GM20000 (cell line): Measurements from ENCODE around the gene CACNA2D4.
"Not testable (repeated sequence)": the region's sequence is repeated elsewhere in the genome, so short reads cannot be mapped to it uniquely, and the experiment has no call there.

Experiments used
- DNase-seq: peaks from one replicate; pipeline ENCODE4 v3.0.0; 2012; ENCODE audit warnings: low spot score
- TF ChIP-seq, protein P1 (sequence below): IDR thresholded peaks from 2 replicates; pipeline ENCODE4 v1.5.1; 2012; ENCODE audit warnings: mild to moderate bottlenecking, control low read depth; ENCODE audit errors: extremely low read depth, missing control alignments

Gene CACNA2D4

DNA sequence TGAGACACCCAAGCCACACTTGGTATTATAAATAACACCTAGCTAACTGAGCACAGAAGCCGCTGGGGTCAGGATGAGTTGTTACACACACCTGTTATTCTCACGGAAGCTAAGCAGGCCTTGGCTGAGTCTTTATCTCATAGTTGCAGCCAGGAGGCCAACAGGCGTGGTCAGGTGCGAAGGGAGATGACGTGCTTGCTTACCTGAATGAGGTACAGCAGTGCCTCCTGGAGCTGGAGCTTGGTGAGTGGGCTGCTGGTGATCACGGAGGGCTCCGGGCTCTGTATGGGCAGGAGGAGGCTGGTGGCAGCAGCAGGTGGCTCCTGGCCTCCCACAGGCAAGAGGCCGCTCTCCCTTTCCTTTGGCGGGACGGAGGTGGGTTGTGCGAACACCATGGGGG is 30.4 kb upstream of the CACNA2D4 start:
- no peak for DNase-seq
- TF ChIP-seq, protein P1, sequence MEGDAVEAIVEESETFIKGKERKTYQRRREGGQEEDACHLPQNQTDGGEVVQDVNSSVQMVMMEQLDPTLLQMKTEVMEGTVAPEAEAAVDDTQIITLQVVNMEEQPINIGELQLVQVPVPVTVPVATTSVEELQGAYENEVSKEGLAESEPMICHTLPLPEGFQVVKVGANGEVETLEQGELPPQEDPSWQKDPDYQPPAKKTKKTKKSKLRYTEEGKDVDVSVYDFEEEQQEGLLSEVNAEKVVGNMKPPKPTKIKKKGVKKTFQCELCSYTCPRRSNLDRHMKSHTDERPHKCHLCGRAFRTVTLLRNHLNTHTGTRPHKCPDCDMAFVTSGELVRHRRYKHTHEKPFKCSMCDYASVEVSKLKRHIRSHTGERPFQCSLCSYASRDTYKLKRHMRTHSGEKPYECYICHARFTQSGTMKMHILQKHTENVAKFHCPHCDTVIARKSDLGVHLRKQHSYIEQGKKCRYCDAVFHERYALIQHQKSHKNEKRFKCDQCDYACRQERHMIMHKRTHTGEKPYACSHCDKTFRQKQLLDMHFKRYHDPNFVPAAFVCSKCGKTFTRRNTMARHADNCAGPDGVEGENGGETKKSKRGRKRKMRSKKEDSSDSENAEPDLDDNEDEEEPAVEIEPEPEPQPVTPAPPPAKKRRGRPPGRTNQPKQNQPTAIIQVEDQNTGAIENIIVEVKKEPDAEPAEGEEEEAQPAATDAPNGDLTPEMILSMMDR: no peak

- no peak for DNase-seq
- TF ChIP-seq, protein P1: no peak
Observed at GRCh38 chr12:1947081-1947480, 28.6 kb upstream of the CACNA2D4 start.

DNA sequence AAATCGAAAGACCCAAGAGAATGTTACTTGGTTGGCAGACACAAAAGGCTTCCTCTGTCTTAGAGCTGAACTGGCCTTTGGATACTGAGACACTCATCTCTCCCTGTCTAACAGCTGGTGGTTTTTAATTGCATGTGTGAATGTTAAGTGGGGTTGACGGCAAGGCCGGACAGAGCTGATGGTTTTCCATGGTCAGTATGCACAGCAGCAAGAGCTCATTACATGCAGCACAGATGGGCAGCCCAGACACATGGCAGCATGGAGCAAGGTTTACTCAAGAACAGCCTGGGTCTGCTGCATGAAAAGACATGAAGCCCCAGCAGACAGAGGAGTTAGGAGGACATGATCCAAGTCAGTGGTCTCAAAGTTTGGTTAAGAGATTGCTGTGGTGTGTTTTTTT is 27.8 kb upstream of the CACNA2D4 start:
- DNase-seq: no peak
- TF ChIP-seq, protein P1: no peak

- not testable (repeated sequence) for DNase-seq
Observed at GRCh38 chr12:1945502-1945901, 27.1 kb upstream of the CACNA2D4 start.

- TF ChIP-seq, protein P1: peak; percentile 82
Observed at GRCh38 chr12:1939801-1940607, 21.6 kb upstream of the CACNA2D4 start.

DNA sequence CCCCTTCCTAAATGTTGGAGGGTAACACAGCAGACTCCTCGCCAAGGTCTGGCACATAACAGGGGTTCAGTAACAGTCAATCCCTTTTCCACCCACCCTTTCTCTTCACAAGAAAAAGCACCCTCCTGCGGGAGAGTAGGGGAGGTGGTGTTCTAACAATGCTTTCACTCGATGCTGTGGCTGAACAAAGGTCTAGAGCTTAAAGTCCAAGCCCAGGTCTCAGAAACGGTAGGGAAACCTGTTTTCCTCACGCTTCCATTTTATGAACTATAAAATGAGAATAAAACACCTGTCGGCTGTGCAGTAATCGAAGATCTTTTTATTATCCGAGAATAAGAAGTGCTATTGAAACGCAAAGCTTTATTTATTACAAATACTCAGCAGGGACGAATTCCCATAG is 20.9 kb upstream of the CACNA2D4 start:
- TF ChIP-seq, protein P1: no peak

More at GRCh38 chr12:1939801-1940607, 21.6 kb upstream of the CACNA2D4 start:
- peak; percentile 89 for DNase-seq

DNA sequence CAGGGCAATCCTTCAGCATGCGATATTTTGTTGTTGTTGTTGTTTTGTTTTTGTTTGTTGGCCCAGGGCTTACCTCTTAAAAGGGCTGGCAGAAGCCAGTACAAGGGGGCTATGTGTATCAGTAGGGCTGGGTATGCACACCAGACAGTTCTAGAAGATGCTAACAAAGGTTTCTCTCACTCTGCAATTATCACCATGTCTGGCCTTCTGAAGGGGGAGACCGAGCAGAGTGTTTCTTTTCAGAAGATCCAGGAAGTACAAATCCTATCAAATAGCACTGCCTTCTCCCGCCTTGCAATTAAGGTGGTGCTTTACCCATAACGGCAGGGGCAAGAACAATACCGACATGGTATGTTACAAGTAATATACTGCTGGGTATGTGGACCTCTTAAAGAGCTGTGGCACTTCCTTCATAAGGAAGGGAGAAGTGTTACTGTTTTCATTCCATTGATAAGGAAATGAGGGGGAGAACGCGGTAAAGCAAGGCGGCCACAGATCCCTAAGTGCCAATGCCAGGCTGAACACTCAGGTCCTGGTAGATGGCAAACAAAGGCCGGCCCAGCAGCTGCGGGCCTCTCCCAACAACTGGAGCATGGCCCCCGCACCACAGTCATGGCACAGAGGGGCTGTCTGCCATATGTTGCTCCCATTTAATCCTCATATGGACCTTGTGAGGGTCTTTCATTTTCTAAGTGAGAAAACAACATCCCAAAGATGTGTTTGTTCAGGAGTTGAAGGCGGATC is 19.2 kb upstream of the CACNA2D4 start:
- no peak for DNase-seq
- TF ChIP-seq, protein P1: no peak

More for the DNA sequence above, 20.9 kb upstream of the CACNA2D4 start:
- DNase-seq: no peak
